Measurements from ENCODE around the gene RFC4.

Gene RFC4

DNA sequence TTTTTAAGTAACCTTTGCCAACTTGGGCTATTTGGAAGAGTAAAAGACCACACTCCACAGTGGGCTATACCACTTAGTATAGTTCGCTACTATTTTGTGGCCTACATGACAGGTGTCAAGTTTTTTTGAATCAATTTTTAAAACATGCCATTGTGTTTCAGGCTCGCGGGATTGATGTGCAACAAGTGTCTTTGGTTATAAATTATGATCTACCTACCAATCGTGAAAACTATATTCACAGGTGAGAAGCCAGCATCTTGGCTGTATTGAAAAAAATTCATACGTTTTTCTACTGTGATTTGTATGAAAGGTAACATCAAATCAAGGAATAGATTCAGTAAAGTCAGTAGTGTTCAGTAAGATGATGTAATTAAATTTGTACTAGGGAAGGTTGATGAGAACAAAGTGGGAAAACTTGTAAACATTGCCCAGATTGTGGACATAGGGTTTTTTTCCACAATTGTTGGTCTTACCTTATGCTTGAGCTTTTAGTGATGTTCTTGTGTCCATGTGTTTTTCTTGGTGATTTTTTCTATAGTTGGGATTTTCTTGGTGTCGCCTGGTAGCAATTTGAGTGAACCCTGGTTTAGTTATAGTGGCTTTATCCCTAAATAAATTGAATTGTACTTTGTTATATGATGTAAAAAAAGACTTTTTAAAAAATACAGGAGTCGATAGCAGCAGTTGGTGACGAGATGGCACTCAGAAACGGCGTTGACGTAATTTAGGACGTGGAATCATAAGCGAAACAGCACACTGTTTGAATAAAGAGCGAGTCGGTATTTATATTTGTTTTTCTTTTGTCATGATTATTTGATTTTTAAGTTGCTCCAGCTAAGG, 18.4 kb downstream of the RFC4 start:
- peak; percentile 21 for DNase-seq (ENCODE audit: low read depth)

DNA sequence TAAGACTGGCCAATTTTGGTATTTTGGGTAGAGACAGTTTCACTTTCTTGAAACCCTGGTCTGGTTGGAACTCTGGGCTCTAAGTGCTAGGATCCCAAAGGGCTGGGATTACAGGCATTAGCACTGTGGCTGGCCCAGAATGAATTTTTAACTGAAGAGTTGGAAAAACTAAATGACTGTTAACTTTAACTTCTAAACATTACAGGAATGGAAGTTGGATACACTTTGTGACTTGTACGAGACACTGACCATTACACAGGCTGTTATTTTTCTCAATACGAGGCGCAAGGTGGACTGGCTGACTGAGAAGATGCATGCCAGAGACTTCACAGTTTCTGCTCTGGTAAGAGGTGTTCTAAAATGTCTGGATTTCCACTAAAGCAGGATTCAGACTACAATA, 19.4 kb downstream of the RFC4 start:
- DNase-seq (ENCODE audit: low read depth) = peak; percentile 15

- peak; percentile 15 for DNase-seq (ENCODE audit: low read depth)
Measured at GRCh38 chr3:186785495-186786018, 20.7 kb downstream of the RFC4 start.

GRCh38 chr3:186784820-186785494, 21.3 kb downstream of the RFC4 start:
- DNase-seq (ENCODE audit: low read depth) = peak; percentile 25

DNA sequence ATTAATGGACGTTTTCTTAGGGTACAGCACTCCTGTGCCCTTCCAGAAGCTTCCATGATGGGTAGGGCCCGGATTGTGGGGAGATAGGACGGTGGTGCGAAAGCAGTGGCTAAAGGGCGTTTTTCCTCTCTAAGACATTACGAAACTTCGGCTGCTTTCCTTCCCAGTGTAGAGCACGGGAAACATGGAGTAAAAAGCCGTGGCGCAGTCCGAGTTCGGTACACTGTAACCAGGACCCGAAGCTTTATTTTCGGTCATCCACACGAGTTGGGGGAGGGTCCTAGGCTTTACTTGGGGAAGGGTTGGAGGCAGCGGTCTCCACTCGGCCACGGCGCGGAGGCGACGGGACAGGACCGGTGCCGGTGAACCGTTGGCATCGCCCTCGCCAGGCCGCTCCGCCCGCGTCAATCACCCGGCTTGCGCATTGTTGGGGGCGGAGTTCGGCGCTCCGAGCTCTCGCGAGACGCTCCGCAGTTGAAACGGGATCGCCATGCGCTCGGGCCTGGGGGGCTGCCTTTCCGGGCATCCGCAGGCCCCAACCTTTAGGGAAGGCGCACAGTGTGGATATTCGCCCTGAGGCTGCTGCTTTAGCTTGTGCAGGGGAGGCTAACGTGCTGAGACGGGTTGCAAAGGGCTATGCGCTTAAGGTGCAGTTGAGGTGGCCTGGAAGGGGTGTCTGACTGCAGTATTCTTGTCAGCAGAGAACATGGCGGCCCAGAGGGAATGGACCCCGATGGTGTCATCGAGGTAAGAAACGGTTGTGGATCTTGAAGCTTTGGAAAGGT, 22.4 kb downstream of the RFC4 start:
- peak; percentile 75 for DNase-seq (ENCODE audit: low read depth)

DNA sequence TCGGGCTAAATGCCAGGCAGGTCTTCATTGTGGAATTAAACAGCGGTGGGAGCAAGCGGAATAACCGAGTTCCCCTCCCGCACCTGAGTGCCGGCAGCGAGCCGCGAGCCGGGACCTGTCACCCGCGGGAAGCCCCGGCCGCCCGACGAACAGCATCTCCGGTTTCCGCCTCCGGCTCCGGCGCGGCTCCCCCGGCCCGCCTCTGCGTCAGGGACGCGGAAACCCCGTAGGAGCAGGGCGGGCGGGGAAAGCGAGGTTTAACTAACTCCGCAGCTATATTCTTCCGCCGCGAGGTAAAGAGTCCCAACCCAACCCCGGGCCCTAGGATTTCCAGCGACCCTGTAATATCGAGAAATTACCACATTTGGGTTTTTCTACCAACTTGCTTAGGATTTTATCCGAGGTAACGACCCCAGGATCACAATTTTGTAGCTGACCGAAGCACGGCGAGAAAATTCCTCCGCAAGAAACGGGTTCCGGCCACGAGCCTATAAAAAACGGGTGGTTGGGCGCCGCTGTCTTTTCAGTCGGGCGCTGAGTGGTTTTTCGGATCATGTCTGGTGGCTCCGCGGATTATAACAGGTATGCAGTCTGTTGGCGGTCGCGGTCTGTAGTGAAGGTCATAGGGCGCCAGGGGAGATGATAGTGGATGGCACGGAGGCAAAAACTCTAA, 23.1 kb downstream of the RFC4 start, which contains the start of gene EIF4A2:
Gene EIF4A2, plus strand, starts transcription at position 520 of the 673 bp plus-strand sequence. Its CDS starts 34 bp downstream, at position 554.
- DNase-seq (ENCODE audit: low read depth) = peak; percentile 93

DNA sequence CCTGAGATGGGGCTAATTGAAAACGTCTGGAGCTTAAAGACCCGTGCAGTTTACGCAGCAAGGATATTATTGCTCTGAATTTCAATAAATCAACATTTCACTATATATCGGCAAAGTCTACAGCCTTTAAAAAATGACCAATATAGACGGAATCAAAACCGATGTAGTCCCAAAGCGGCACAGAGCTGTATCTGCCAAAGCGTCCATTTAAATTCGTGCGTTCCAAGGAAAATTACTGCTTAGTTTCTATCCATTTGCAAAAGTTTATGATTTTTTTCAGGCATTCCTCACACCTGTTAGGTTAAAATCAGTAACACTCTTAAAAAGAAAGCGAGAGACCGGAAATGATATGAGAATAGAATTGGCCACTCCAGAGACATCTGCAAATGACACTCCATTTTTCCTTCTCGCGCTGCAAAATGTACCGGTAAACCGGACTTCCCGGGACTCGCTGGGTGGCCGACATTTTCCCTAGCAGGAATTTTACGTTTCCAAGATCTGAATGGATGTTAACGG, 23.7 kb downstream of the RFC4 start:
- no peak for DNase-seq (ENCODE audit: low read depth)

DNA sequence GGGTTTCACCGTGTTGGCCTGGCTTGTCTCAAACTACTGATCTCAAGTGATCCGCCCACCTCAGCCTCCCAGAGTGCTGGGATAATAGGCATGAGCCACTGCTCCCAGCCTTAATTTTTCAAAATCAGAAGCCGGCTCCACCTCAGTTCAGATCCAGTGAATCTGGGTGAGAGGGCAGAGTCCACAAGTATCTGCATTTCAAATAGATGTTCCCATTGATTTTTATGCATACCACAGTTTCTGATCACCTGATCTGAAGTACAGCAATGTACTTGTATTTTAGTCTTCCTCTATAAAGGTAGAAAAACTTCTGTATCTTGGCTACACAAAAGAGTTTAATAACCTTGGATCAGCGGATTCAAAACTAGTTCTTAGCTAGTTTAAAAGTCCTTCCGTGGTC, 27.1 kb downstream of the RFC4 start:
- DNase-seq (ENCODE audit: low read depth) = no peak

DNA sequence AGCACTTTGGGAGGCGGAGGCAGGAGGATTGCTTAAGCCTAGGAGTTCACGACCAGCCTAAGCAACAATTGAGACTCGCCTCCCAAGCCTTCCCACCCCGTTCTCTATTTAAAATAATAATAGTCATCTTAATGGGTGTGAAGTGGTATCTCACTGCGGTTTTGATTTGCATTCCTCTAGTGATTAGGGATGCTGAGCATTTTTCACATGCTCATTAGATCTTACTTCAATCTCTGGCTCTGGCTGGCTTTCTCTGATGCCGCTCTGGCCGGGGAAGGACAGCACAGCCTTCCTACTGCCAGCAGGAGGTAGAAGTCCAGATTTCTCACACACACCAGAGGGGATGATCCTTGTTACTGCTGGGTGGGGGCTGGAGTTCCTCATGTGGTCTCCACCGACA, 30.3 kb downstream of the RFC4 start:
- DNase-seq (ENCODE audit: low read depth) = no peak

- peak; percentile 69 for DNase-seq (ENCODE audit: low read depth)
Measured at GRCh38 chr3:186772701-186773417, 33.4 kb downstream of the RFC4 start.

DNA sequence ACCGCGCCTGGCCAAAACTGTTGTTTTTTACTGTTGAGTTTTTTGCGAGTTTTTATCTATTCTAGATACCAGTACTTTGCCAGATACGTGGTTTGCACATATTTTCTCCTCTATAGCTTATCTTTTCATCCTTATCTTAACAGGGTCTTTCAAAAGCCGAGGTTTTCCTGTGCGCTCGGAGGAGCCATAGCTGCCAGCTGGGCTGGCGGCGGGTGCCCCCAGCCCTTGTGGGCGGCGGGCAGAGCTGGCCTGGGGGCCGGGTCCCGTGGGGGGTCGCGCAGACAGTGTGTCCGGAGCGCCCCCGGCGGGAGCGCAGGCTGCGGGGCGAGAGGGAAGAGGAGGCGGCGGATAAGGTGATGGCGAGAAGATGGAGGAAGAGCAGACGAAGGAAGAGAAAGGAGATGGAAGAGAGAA, 34.0 kb downstream of the RFC4 start:
- DNase-seq (ENCODE audit: low read depth) = no peak

DNA sequence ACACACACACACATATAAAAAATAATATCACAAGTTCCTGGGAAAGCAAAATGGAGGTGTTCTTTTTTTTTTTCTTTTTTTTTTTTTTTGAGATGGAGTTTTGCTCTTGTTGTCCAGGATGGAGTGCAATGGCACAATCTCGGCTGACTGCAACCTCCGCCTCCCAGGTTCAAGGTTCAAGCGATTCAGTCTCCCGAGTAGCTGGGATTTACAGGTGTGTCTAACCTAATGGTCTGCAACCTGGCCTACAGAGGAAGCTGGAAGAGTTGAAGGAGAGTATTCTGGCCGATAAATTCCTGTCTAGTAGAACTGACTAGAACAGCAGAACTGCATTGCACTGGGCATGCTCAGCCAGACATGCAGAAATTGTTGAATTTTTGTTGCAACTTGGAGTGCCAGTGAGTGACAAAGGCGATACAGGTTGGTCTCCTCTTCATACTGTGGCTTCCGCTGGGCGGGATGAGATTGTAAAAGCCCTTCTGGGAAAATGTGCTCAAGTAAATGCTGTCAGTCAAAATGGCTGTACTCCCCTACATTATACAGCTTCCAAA, 45.3 kb downstream of the RFC4 start:
- DNase-seq (ENCODE audit: low read depth) = no peak

DNA sequence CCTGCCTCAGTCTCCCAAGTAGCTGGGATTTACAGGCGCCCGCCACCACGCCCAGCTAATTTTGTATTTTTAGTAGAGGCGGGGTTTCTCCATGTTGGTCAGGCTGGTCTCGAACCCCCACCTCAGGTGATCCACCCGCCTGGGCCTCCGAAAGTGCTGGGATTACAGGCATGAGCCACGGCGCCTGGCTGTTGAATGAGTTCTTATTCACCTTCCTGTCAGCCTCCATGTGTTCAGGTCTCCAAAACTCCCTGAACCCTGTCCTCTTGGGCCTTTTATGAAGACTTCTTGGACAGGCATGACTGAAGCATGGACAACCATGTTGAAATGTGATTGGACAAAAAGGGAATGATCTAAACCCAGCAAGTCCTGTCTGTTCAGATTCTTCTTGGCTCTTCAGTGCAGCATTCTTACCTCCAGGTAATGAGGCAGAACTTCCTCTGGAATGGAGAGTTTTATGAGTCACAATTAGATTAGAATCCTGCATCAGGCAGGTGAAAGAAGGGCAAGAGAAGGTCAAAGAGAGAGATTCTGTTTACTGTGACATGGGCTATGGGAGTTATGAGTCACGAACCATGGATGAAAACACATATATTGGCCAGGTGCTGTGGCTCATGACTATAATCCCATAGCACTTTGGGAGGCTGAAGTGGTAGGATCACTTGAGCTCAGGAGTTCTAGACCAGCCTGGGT, 46.0 kb downstream of the RFC4 start:
- peak; percentile 12 for DNase-seq (ENCODE audit: low read depth)

DNA sequence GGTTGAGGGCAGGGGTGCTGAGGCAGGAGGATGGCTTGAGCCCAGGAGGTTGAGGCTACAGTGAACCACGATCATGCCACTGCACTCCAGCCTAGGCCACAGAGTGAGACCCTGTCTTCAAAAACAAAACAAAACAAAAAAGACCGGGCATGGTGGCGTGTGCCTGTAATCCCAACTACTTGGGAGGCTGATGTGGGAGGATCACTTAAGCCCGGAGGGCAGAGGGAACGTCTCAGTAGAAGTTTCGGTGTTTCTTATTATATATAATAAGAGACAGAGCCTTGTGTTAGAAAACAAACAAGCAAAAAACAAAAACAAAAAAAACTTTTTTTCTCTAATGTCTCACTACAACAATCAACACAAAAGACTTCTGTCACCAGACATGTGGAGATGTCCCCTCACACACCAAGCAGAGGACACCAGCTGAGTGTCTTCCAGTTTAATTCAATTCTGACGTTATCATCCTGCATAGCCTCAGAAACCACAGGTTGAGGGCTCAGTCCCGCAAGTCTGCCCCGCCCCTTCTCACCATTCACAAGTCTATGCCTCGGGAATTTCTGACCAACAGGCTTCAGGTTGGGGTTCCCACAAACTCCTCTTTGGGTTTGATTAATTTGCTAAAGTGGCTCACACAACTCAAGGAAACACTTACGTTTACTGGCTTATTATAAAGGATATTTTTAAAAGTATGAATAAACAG, 46.9 kb downstream of the RFC4 start:
- no peak for DNase-seq (ENCODE audit: low read depth)

GRCh38 chr3:186757686-186758220, 48.5 kb downstream of the RFC4 start:
- DNase-seq (ENCODE audit: low read depth) = no peak

DNA sequence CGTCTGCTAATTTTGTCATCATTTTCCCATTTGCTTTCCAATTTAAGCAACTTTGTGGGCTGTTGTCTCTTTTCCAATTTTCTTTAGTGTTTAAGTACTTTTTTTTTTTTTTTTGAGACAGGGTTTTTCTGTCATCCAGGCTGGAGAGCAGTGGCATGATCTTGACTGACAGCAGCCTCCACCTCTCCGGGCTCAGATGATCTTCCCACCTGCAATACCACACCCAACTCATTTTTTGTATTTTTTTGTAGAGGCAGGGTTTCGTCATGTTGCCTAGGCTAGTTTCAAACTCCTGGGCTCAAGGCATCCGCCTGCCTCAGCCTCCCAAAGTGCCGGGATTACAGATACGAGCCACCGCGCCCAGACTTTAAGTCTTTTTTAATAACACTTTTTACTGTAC, 49.1 kb downstream of the RFC4 start:
- no peak for DNase-seq (ENCODE audit: low read depth)

DNA sequence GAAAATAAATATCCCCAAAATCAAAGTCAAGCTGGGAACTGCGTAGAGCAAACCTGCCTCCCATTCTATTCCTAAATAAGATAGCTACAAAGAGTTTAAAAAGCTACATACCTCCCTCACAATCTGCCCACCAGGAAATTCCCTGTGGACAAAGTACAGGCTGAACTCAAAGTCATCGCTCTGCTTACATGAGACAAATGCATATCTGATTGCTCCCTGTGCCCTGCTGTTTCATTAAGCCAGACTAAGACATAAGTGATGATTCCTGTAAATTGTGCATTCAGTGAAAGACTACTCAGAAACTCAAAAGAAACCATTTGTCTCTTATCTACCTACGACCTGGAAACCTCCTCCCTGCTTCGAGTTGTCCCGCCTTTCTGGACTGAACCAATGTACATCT, 51.4 kb downstream of the RFC4 start:
- DNase-seq (ENCODE audit: low read depth) = no peak

- DNase-seq (ENCODE audit: low read depth) = peak; percentile 18
Measured at GRCh38 chr3:186754006-186754405, 52.3 kb downstream of the RFC4 start.

- DNase-seq (ENCODE audit: low read depth) = no peak
Measured at GRCh38 chr3:186751480-186751879, 54.8 kb downstream of the RFC4 start.

Measured in ELR (cell line).